Fibroblast of peridontal ligament (primary cell): ENCODE measurements around the gene CPEB2.
A peak's percentile ranks its signal among the peaks of the same experiment; 100 is the strongest.

ENCODE experiments used
- DNase-seq: peaks from one replicate; pipeline ENCODE4 v3.0.0-alpha.2; 2010; ENCODE audit errors: extremely low read depth

Gene CPEB2

GRCh38 chr4:15001869-15002658 is at the start of gene CPEB2:
Gene CPEB2, plus strand, starts transcription at chr4:15002481. Its CDS starts 193 bp downstream, at chr4:15002674.
- DNase-seq = peak; percentile 96

GRCh38 chr4:14958436-14958835 is 43.8 kb upstream of the CPEB2 start:
- DNase-seq = no peak

- DNase-seq = no peak
These were observed 41.0 kb upstream of the CPEB2 start for GRCh38 chr4:14961292-14961691.

- DNase-seq = peak; percentile 15
These were observed 37.2 kb upstream of the CPEB2 start for GRCh38 chr4:14965071-14965470.

GRCh38 chr4:14967982-14968381 is 34.3 kb upstream of the CPEB2 start:
- DNase-seq = peak; percentile 24

- no peak for DNase-seq
These were observed 24.5 kb upstream of the CPEB2 start for GRCh38 chr4:14977830-14978229.

- DNase-seq = peak; percentile 42
These were observed 17.8 kb upstream of the CPEB2 start for GRCh38 chr4:14984448-14984847.

- no peak for DNase-seq
These were observed 17.1 kb upstream of the CPEB2 start for GRCh38 chr4:14985161-14985560.

- no peak for DNase-seq
These were observed 16.4 kb upstream of the CPEB2 start for GRCh38 chr4:14985843-14986242.

- no peak for DNase-seq
These were observed 15.2 kb upstream of the CPEB2 start for GRCh38 chr4:14987054-14987453.

GRCh38 chr4:14990484-14990883 is 11.8 kb upstream of the CPEB2 start:
- DNase-seq = no peak

- peak; percentile 65 for DNase-seq
These were observed 8.0 kb upstream of the CPEB2 start for GRCh38 chr4:14994242-14994641.

- peak; percentile 98 for DNase-seq
These were observed 923 bp upstream of the CPEB2 start for GRCh38 chr4:15001248-15001868.

GRCh38 chr4:15002659-15003400 is 549 bp downstream of the CPEB2 start:
- peak; percentile 89 for DNase-seq

- peak; percentile 22 for DNase-seq
These were observed 1.2 kb downstream of the CPEB2 start for GRCh38 chr4:15003401-15003890.

- DNase-seq = no peak
These were observed 1.8 kb downstream of the CPEB2 start for GRCh38 chr4:15003891-15004738.

- DNase-seq = peak; percentile 55
These were observed 2.5 kb downstream of the CPEB2 start for GRCh38 chr4:15004739-15005301.

- DNase-seq = no peak
These were observed 3.3 kb downstream of the CPEB2 start for GRCh38 chr4:15005474-15006115.

- peak; percentile 60 for DNase-seq
These were observed 4.2 kb downstream of the CPEB2 start for GRCh38 chr4:15006416-15007024.

- no peak for DNase-seq
These were observed 4.9 kb downstream of the CPEB2 start for GRCh38 chr4:15007201-15007600.
